ENCODE data around the gene PTPRG. TPM values are rescaled to one million over a fixed set of nuclear protein-coding genes. Genes with fewer than 3 reads are reported as not detected.
"Not testable (repeated sequence)": the region's sequence is repeated elsewhere in the genome, so short reads cannot be mapped to it uniquely, and the experiment has no call there.

PTPRG gene
- total RNA-seq, 1 donor from 2014 or later: 0.84 TPM

- intact Hi-C loops (cut with micrococcal nuclease): no loop called here
These were observed 475.4 kb downstream of the PTPRG start for GRCh38 chr3:62036726-62037125.

- intact Hi-C loops (cut with micrococcal nuclease): not testable (repeated sequence)
These were observed 477.4 kb downstream of the PTPRG start for GRCh38 chr3:62038798-62039197.

GRCh38 chr3:62039586-62039985 lies 478.2 kb downstream of the PTPRG start:
- intact Hi-C loops (cut with micrococcal nuclease): no loop called here

- intact Hi-C loops (cut with micrococcal nuclease): no loop called here
These were observed 480.3 kb downstream of the PTPRG start for GRCh38 chr3:62041681-62042080.

- intact Hi-C loops (cut with micrococcal nuclease): no loop called here
These were observed 483.6 kb downstream of the PTPRG start for GRCh38 chr3:62044874-62045411.

GRCh38 chr3:62046326-62046725 lies 485.0 kb downstream of the PTPRG start:
- intact Hi-C loops (cut with micrococcal nuclease): no loop called here

- intact Hi-C loops (cut with micrococcal nuclease): no loop called here
These were observed 487.2 kb downstream of the PTPRG start for GRCh38 chr3:62048577-62048976.

- intact Hi-C loops (cut with micrococcal nuclease): no loop called here
These were observed 487.7 kb downstream of the PTPRG start for GRCh38 chr3:62049033-62049432.

- intact Hi-C loops (cut with micrococcal nuclease): no loop called here
These were observed 490.1 kb downstream of the PTPRG start for GRCh38 chr3:62051506-62051905.

- intact Hi-C loops (cut with micrococcal nuclease): no loop called here
These were observed 491.0 kb downstream of the PTPRG start for GRCh38 chr3:62052331-62052730.

GRCh38 chr3:62056658-62057057 lies 495.3 kb downstream of the PTPRG start:
- intact Hi-C loops (cut with micrococcal nuclease): no loop called here

GRCh38 chr3:62057339-62058047 lies 496.1 kb downstream of the PTPRG start:
- intact Hi-C loops (cut with micrococcal nuclease): no loop called here

- intact Hi-C loops (cut with micrococcal nuclease): no loop called here
These were observed 504.8 kb downstream of the PTPRG start for GRCh38 chr3:62065985-62066693.

- intact Hi-C loops (cut with micrococcal nuclease): no loop called here
These were observed 507.0 kb downstream of the PTPRG start for GRCh38 chr3:62068337-62068736.

GRCh38 chr3:62070891-62071290 lies 509.5 kb downstream of the PTPRG start:
- intact Hi-C loops (cut with micrococcal nuclease): no loop called here

GRCh38 chr3:62073038-62073437 lies 511.7 kb downstream of the PTPRG start:
- intact Hi-C loops (cut with micrococcal nuclease): no loop called here

GRCh38 chr3:62084558-62084957 lies 523.2 kb downstream of the PTPRG start:
- intact Hi-C loops (cut with micrococcal nuclease): no loop called here

GRCh38 chr3:62088472-62089104 lies 527.2 kb downstream of the PTPRG start:
- intact Hi-C loops (cut with micrococcal nuclease): no loop called here

GRCh38 chr3:62090066-62090465 lies 528.7 kb downstream of the PTPRG start:
- intact Hi-C loops (cut with micrococcal nuclease): no loop called here

- intact Hi-C loops (cut with micrococcal nuclease): no loop called here
These were observed 529.1 kb downstream of the PTPRG start for GRCh38 chr3:62090519-62090918.

GRCh38 chr3:62093025-62093424 lies 531.7 kb downstream of the PTPRG start:
- intact Hi-C loops (cut with micrococcal nuclease): no loop called here

- intact Hi-C loops (cut with micrococcal nuclease): no loop called here
These were observed 533.1 kb downstream of the PTPRG start for GRCh38 chr3:62094461-62094860.
